SK-MEL-5 (cell line): ENCODE data around the gene DUT. TPM values are rescaled to one million over a fixed set of nuclear protein-coding genes. Genes with fewer than 3 reads are reported as not detected.
A peak's percentile ranks its signal among the peaks of the same experiment; 100 is the strongest.

Experiments
- DNase-seq: peaks from one replicate; pipeline ENCODE4 v3.0.0-alpha.2; 2016; ENCODE audit warnings: low read depth, low spot score
- in situ Hi-C: cut with HindIII; loops from 2 replicates; pipeline ENCODE4 v1.10.0; 2016; ENCODE audit warnings: low sequenced_read_pairs, high pct_unique_total_duplicates, low pct_unique_long_range_greater_than_20kb
- total RNA-seq: library from RNA; depleted of rRNA; stranded (reverse); fragments of >200 nt; shearing (Covaris generic); gene quantifications from 2 replicates; pipeline ENCODE4 v1.2.3, GENCODE V29; 2014

Gene DUT
- total RNA-seq, 1 experiment from 2014 or later: 68.2 TPM

- DNase-seq: peak; percentile 77
- in situ Hi-C loops: no loop called here
Measured at GRCh38 chr15:48358229-48359152, 27.3 kb downstream of the DUT start.

- in situ Hi-C loops: no loop called here
- DNase-seq: peak; percentile 21
Measured at GRCh38 chr15:48360841-48361240, 29.6 kb downstream of the DUT start.

GRCh38 chr15:48361685-48362084, 30.5 kb downstream of the DUT start:
- DNase-seq: no peak
- in situ Hi-C loops: no loop called here

- in situ Hi-C loops: no loop called here
Measured at GRCh38 chr15:48363474-48363873, 32.2 kb downstream of the DUT start.

GRCh38 chr15:48365575-48365974, 34.3 kb downstream of the DUT start:
- in situ Hi-C loops: no loop called here

More at GRCh38 chr15:48363474-48363873, 32.2 kb downstream of the DUT start:
- no peak for DNase-seq

GRCh38 chr15:48366584-48367312, 35.5 kb downstream of the DUT start:
- in situ Hi-C loops: no loop called here
- DNase-seq: no peak

More at GRCh38 chr15:48365575-48365974, 34.3 kb downstream of the DUT start:
- no peak for DNase-seq

- DNase-seq: peak; percentile 7
- in situ Hi-C loops: no loop called here
Measured at GRCh38 chr15:48367483-48367882, 36.3 kb downstream of the DUT start.

DNA sequence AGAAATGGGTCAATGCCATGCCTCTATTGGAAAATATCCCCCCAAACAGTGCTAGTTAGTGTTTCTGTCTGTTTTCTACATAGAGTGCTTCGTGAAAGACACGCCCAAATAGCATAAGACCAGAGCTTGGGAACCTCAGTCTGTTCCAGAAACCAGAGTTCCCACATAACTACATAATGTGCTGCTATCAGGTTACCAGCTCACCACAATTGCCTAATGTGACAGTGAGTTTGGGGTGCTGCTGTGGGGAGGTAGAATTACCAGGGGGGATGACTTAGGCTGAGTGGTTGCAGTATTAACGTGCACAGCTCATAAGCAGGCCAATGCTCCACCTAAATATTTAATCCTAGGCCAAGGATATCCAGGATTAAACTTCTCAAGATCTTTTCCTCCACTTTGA, 39.2 kb downstream of the DUT start:
- no peak for DNase-seq
- in situ Hi-C loops: no loop called here

- no peak for DNase-seq
- in situ Hi-C loops: no loop called here
Measured at GRCh38 chr15:48371550-48371949, 40.3 kb downstream of the DUT start.

GRCh38 chr15:48371961-48372360, 40.7 kb downstream of the DUT start:
- in situ Hi-C loops: no loop called here
- DNase-seq: no peak

DNA sequence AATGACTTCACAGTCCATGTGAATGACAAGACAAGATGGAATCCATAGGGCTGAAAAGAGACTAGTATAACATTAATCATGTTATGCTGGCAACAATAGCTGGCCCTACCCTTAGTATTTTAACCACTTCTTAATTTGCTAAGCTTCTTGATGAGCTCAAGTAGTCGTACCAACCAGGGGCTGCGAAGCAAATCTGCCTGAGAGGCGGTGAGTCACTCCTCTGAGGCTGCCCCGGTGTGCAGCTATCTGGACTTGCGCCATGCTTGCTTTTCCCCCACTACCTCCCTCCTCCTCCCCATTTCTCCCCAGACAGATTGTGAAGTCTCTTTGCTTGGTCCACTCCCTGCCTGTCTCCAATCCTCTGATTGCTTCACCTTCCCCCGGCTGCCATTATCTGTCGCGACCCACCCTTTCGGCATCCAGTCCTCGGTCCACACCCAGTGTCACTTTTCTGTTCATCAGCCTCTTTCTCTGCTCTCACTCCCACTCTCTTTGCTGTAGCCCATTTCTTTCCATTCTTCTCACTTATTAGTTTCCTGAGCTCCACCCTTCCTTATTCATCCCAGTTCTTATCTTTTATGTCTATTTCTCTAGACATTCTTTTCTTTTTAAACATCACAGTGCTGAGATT, 42.7 kb downstream of the DUT start:
- DNase-seq: no peak
- in situ Hi-C loops: no loop called here

DNA sequence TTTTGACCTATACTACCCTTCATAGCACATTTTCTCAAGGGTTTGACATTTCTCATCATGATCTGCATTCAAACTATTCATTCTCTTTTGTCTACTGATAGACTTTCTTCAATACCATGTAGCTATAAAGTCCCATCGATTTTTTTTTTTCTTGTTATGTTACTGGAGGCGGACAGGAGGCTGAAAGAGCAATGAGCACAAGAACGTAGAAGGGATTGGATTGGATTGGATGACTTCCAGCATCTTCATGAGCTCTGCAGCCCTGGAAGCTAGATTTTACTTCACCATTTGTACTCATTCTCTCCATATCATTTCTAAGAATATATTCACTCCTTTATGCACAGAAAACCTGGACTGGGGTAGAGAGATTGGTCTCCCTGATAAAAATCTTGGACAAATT, 43.2 kb downstream of the DUT start:
- DNase-seq: no peak
- in situ Hi-C loops: no loop called here

DNA sequence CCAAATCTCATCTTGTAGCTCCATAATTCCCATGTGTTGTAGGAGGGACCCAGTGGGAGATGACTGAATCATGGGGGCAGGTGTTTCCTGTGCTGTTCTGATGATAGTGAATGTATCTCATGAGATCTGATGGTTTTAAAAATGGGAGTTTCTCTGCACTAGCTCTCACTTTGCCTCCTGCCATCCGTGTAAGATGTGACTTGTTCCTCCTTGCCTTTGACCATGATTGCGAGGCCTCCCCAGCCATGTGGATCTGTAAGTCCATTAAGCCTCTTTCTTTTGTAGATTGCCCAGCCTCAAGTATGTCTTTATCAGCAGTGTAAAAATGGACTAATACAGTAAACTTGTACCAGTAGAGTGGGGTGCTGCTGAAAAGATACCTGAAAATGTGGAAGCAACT, 44.5 kb downstream of the DUT start:
- no peak for DNase-seq
- in situ Hi-C loops: no loop called here

DNA sequence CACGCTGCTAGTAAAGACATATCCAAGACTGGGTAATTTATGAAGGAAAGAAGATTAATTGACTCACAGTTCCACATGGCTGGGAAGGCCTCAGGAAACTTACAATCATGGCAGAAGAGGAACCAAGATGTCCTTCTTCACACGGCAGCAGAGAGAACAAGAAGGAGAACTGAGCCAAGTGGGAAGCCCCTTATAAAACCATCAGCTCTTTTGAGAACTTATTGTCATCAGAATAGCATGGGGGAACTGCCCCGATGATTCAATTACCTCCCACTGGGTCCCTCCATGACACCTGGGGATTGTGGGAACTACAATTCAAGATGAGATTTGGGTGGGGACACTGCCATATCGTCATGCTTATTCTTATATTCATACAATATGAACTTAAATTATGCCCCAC, 49.0 kb downstream of the DUT start:
- no peak for DNase-seq
- in situ Hi-C loops: no loop called here

DNA sequence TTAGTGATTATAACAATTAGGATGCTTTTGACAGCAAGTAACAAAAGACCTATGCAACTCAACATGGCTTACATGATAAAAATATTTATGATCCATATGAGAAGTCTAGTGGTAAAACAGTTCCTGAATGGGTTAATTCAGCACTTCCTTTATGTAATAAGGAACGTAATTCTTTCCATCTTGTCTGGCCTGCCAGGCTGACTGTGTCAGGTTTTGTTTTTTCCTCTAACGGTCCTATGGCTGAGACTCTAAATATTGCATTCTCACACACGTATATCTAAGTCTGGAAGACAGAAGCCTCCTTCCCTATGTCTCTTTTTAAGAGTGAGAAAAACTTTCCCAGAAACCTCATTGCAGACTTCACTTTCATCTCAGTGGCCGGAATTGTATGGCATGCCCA, 50.6 kb downstream of the DUT start:
- in situ Hi-C loops: no loop called here
- DNase-seq: no peak

DNA sequence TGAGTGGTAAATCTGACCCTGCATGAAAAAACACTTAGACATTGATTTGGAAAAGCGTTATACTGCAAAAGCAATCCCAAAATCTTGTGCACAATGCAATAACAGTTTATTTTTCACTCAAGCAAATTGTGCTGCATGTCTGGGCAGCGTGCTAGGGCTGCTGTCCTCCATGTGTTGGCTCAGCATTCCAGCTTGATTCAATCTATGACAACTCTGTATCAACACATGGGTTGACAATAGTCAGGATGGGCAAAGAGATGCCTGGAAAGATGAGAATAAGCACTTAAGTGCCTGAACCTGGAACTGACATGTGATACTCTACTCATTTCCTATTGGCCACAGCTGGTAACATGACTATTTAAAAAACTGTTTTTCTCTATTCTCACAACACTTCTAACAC, 51.8 kb downstream of the DUT start:
- in situ Hi-C loops: no loop called here
- DNase-seq: no peak

- in situ Hi-C loops: no loop called here
- DNase-seq: no peak
Measured at GRCh38 chr15:48384616-48385015, 53.4 kb downstream of the DUT start.

GRCh38 chr15:48385031-48385830, 54.0 kb downstream of the DUT start:
- in situ Hi-C loops: no loop called here
- DNase-seq: no peak
